Neuronal stem cell (in vitro differentiated cells): ENCODE data around the gene MOXD1.
"Not testable (repeated sequence)": the region's sequence is repeated elsewhere in the genome, so short reads cannot be mapped to it uniquely, and the experiment has no call there.

Source experiments
- DNase-seq: peaks from one replicate; pipeline ENCODE4 v3.0.0-alpha.2; 2013; ENCODE audit warnings: low spot score
- H2AFZ ChIP-seq: one replicate; pipeline ENCODE4 v1.6.1; 2013; ENCODE audit warnings: mild to moderate bottlenecking, low read length, inconsistent platforms
- H2AK5ac ChIP-seq: 2 replicates; pipeline ENCODE4 v1.6.1; 2013; ENCODE audit warnings: low read depth, mild to moderate bottlenecking, inconsistent platforms, low read length, moderate library complexity, mixed read lengths
- H2BK120ac ChIP-seq: 2 replicates; pipeline ENCODE4 v1.6.1; 2013; ENCODE audit warnings: low read depth, mild to moderate bottlenecking, inconsistent platforms, low read length, moderate library complexity, mixed read lengths
- H2BK12ac ChIP-seq: one replicate; pipeline ENCODE4 v1.6.1; 2013; ENCODE audit warnings: low read length, inconsistent platforms
- H2BK15ac ChIP-seq: 2 replicates; pipeline ENCODE4 v1.6.1; 2013; ENCODE audit warnings: mild to moderate bottlenecking, low read length, inconsistent platforms, mixed read lengths
- H2BK5ac ChIP-seq: one replicate; pipeline ENCODE4 v1.6.1; 2013; ENCODE audit warnings: inconsistent platforms, mild to moderate bottlenecking, low read length, moderate library complexity
- H3K14ac ChIP-seq: one replicate; pipeline ENCODE4 v1.6.1; 2013; ENCODE audit warnings: low read length, inconsistent platforms
- H3K18ac ChIP-seq: 2 replicates; pipeline ENCODE4 v1.6.1; 2013; ENCODE audit warnings: low read length, inconsistent platforms
- H3K23ac ChIP-seq: 2 replicates; pipeline ENCODE4 v1.6.1; 2013; ENCODE audit warnings: low read depth, mild to moderate bottlenecking, mixed read lengths, low read length, inconsistent platforms; ENCODE audit not compliant: poor library complexity
- H3K27ac ChIP-seq: replicated peaks from 3 replicates; pipeline ENCODE4 v1.5.1; 2013; ENCODE audit warnings: low read length, inconsistent platforms
- H3K27me3 ChIP-seq, 3 experiments: 2 replicates each; pipeline ENCODE4 v1.6.1; 2013; ENCODE audit warnings: low read length in 3 of 3, mild to moderate bottlenecking in 2 of 3, inconsistent platforms in 1 of 3, low read depth in 1 of 3, mixed read lengths in 1 of 3, moderate library complexity in 1 of 3; ENCODE audit not compliant: control insufficient read depth in 3 of 3, insufficient read depth in 3 of 3
- H3K36me3 ChIP-seq, 2 donors: replicated peaks in 1 of 2; 2 replicates each; pipeline ENCODE4 v1.6.1; 2013; ENCODE audit warnings: low read length in 2 of 2; ENCODE audit not compliant: control insufficient read depth in 2 of 2, insufficient read depth in 2 of 2
- H3K4ac ChIP-seq: 2 replicates; pipeline ENCODE4 v1.6.1; 2013; ENCODE audit warnings: inconsistent platforms, mild to moderate bottlenecking, low read length, moderate library complexity
- H3K4me1 ChIP-seq, 2 donors: 1 replicate in 1 of 2; 2 replicates in 1 of 2; pipeline ENCODE4 v1.6.1; 2013; ENCODE audit warnings: low read length in 2 of 2, low read depth in 1 of 2; ENCODE audit not compliant: control insufficient read depth in 2 of 2, insufficient read depth in 1 of 2
- H3K4me2 ChIP-seq: one replicate; pipeline ENCODE4 v1.6.1; 2013; ENCODE audit warnings: mild to moderate bottlenecking, low read length, inconsistent platforms; ENCODE audit not compliant: insufficient read depth, poor library complexity, severe bottlenecking
- H3K4me3 ChIP-seq, 2 donors: 2 replicates each; pipeline ENCODE4 v1.5.1; 2013; ENCODE audit warnings: low read length in 2 of 2, mild to moderate bottlenecking in 2 of 2, inconsistent platforms in 1 of 2, moderate library complexity in 1 of 2
- H3K79me1 ChIP-seq: one replicate; pipeline ENCODE4 v1.6.1; 2013; ENCODE audit warnings: low read depth, mild to moderate bottlenecking, inconsistent platforms, low read length, moderate library complexity
- H3K9ac ChIP-seq: one replicate; pipeline ENCODE4 v1.6.1; 2013; ENCODE audit warnings: mild to moderate bottlenecking, low read depth, low read length, inconsistent platforms; ENCODE audit not compliant: poor library complexity
- H3K9me3 ChIP-seq, 2 donors: replicated peaks in 1 of 2; 2 replicates each; pipeline versions ENCODE3 to v1.6.1; 2013; ENCODE audit warnings: low read length in 2 of 2, mild to moderate bottlenecking in 2 of 2, inconsistent platforms in 1 of 2, low read depth in 1 of 2, mixed read lengths in 1 of 2, moderate library complexity in 1 of 2; ENCODE audit not compliant: control insufficient read depth in 2 of 2, insufficient read depth in 1 of 2
- H4K8ac ChIP-seq: one replicate; pipeline ENCODE4 v1.6.1; 2013; ENCODE audit warnings: low read depth, mild to moderate bottlenecking, inconsistent platforms, low read length, moderate library complexity
- H4K91ac ChIP-seq: one replicate; pipeline ENCODE4 v1.6.1; 2013; ENCODE audit warnings: low read length, low read depth, mild to moderate bottlenecking, inconsistent platforms; ENCODE audit not compliant: poor library complexity
- WGBS, 2 donors: extraction: QIAGEN DNeasy Blood & Tissue Kit; methylation state at CpG; one replicate each; pipeline ENCODE4 v1.1.7; 2013; ENCODE audit warnings: missing lambda C conversion rate in 2 of 2, mixed read lengths in 1 of 2; ENCODE audit not compliant: insufficient read length in 2 of 2, insufficient replicate concordance in 1 of 2; ENCODE audit errors: extremely low coverage in 2 of 2; 5-methylcytosine and 5-hydroxymethylcytosine counted together

The MOXD1 gene

DNA sequence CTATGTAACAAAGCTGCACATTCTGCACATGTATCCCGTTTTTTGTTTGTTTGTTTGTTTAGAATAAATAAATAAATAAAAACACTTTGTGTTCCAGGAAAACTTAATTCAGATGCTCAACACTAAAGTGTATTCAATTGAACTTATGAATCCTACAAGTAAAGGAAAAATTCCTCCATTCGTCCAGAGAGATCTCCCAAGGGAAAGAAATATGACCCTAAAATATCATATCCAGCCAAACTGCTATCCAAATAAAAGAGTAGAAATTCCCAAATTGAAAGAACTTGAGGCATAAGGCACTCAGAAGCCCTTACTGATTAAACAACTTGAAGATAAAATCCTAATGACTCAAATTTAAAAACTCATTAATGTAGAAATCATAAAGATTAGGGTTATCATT lies 90.4 kb downstream of the MOXD1 start:
- peaks cover 0 to 3% of the 10 kb centered on the region in 2 donors for H3K9me3 ChIP-seq
- H2BK120ac ChIP-seq: no peak overlapping the region
- no peak overlapping the region for H4K91ac ChIP-seq
- no peak overlapping the region for H3K27ac ChIP-seq
- no peak overlapping the region for H2BK12ac ChIP-seq
- no peaks in the 10 kb centered on the region for H3K36me3 ChIP-seq
- H3K4me2 ChIP-seq: no peak overlapping the region
- H3K9ac ChIP-seq: no peak overlapping the region
- H3K79me1 ChIP-seq: no peaks in the 10 kb centered on the region
- no peak overlapping the region for H2AK5ac ChIP-seq
- no CpG with 5 or more reads among the region's 2 CpGs for WGBS, 2 donors
- H3K4me3 ChIP-seq: no peak overlapping the region
- no peak overlapping the region for H2BK15ac ChIP-seq
- DNase-seq: no peak
- H2AFZ ChIP-seq: no peak overlapping the region
- no peak overlapping the region for H3K14ac ChIP-seq
- H3K4me1 ChIP-seq: no peaks in the 10 kb centered on the region
- H3K23ac ChIP-seq: no peak overlapping the region
- no peaks in the 10 kb centered on the region for H3K27me3 ChIP-seq
- H2BK5ac ChIP-seq: no peak overlapping the region
- no peak overlapping the region for H3K4ac ChIP-seq
- H3K18ac ChIP-seq: no peak overlapping the region
- no peak overlapping the region for H4K8ac ChIP-seq

GRCh38 chr6:132310151-132310550 lies 91.1 kb downstream of the MOXD1 start:
- not testable (repeated sequence) for H2BK12ac ChIP-seq, H2AFZ ChIP-seq, H2AK5ac ChIP-seq, H3K36me3 ChIP-seq, H3K4me3 ChIP-seq, H3K4ac ChIP-seq, H4K91ac ChIP-seq, H3K4me2 ChIP-seq, H2BK5ac ChIP-seq, H3K18ac ChIP-seq, DNase-seq, H3K4me1 ChIP-seq, H3K23ac ChIP-seq, H3K14ac ChIP-seq, H3K79me1 ChIP-seq, H4K8ac ChIP-seq, H2BK120ac ChIP-seq, H3K9ac ChIP-seq, H3K27ac ChIP-seq, H3K9me3 ChIP-seq, H2BK15ac ChIP-seq, H3K27me3 ChIP-seq
- no CpG with 5 or more reads among the region's 4 CpGs for WGBS, 2 donors

DNA sequence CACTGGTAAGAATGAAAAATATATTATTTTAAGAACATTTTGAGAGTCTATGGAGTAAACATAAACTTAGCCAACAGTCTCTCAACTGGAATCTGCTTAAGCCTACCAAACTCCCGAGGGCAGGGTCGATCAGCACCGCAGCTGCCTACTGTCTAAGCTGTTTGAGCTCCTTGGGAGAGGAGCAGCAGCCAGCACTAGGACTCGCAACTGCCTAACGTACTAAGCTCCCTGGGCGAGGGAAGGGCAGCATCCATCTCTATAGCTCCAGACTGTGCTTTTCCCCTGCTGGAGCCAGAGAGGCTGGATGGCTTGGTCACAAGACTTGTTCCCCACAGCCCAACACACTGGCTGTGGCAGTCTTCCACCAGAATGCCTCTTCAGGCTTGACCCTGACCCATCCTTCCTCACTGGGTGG lies 96.4 kb downstream of the MOXD1 start:
- no peak overlapping the region for H3K18ac ChIP-seq
- DNase-seq: no peak
- no peaks in the 10 kb centered on the region for H3K4me1 ChIP-seq
- H2BK120ac ChIP-seq: no peak overlapping the region
- no peak overlapping the region for H4K8ac ChIP-seq
- H3K27me3 ChIP-seq: no peaks in the 10 kb centered on the region
- no peak overlapping the region for H3K14ac ChIP-seq
- H3K4me2 ChIP-seq: no peak overlapping the region
- H3K9ac ChIP-seq: no peak overlapping the region
- no peak overlapping the region for H3K27ac ChIP-seq
- H2BK5ac ChIP-seq: no peak overlapping the region
- H3K4ac ChIP-seq: no peak overlapping the region
- H4K91ac ChIP-seq: no peak overlapping the region
- no peaks in the 10 kb centered on the region for H3K9me3 ChIP-seq
- H3K79me1 ChIP-seq: no peaks in the 10 kb centered on the region
- no peak overlapping the region for H3K4me3 ChIP-seq
- H3K23ac ChIP-seq: no peak overlapping the region
- peak overlapping the region; percentile 73 for H2AK5ac ChIP-seq
- H2BK12ac ChIP-seq: no peak overlapping the region
- no peaks in the 10 kb centered on the region for H3K36me3 ChIP-seq
- no peak overlapping the region for H2AFZ ChIP-seq
- H2BK15ac ChIP-seq: no peak overlapping the region
- WGBS, 2 donors: no CpG with 5 or more reads among the region's 6 CpGs

DNA sequence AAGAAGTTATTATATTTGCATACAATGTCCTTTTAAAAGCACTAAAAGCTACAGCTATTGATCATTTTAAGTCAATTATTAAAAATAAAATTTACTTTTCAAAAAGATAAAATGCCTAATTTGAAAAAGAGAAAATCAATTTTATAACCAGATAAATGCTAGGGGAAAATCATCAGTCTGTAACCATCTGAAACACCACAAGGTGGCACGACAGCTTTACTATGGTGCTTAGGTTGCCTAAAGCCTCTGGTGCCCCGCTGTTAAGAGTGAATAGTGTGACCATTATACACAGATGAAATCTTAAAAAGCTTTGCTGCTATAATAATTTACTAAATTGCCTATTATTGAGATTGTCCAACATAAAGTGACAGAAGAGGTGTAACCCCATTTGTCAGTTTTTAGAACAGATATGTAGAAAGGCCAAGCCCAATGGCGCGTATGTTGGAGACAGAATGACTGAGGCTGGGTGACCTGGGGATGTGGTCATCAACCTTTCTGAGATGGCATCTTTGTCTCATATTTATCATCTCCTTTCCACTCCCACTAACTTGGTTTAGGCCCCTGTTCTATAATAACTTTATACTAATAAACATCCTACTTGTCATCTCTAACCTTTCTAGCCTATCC lies 100.8 kb downstream of the MOXD1 start:
- Histone ChIP-seq H2AK5ac (no peak overlapping the region), H4K91ac (no peak overlapping the region), H2BK5ac (no peak overlapping the region), H3K27me3 (no peaks in the 10 kb centered on the region), H3K23ac (no peak overlapping the region), H2BK15ac (no peak overlapping the region), H2BK12ac (no peak overlapping the region), H3K4ac (no peak overlapping the region), H3K79me1 (no peaks in the 10 kb centered on the region), H2AFZ (no peak overlapping the region), H3K9ac (no peak overlapping the region), H2BK120ac (no peak overlapping the region), H4K8ac (no peak overlapping the region), H3K14ac (no peak overlapping the region), H3K4me1 (peaks cover 0 to 3% of the 10 kb centered on the region in 2 donors), H3K27ac (no peak overlapping the region), H3K36me3 (no peaks in the 10 kb centered on the region), H3K4me3 (no peak overlapping the region), H3K4me2 (no peak overlapping the region), H3K18ac (no peak overlapping the region), H3K9me3 (no peaks in the 10 kb centered on the region)
- DNase-seq: no peak
- no CpG with 5 or more reads among the region's 4 CpGs for WGBS, 2 donors
